Activated CD4-positive, alpha-beta T cell treated with anti-CD3 and anti-CD28 coated beads, Interleukin-2, amount 50 U/mL, for 4 hours (primary cell): ENCODE measurements around the gene C2orf92.
A peak's percentile ranks its signal among the peaks of the same experiment; 100 is the strongest.

Source experiments
- DNase-seq, 2 experiments: peaks; one replicate each; pipeline ENCODE4 v3.0.0-alpha.2; 2020

Gene C2orf92

GRCh38 chr2:97732436-97733340, 63.2 kb downstream of the C2orf92 start:
- DNase-seq: no peak

- no peak for DNase-seq
Observed at GRCh38 chr2:97733341-97734035, 64.0 kb downstream of the C2orf92 start.

- no peak for DNase-seq
Observed at GRCh38 chr2:97734061-97735051, 64.8 kb downstream of the C2orf92 start.

GRCh38 chr2:97735161-97735561, 65.6 kb downstream of the C2orf92 start:
- DNase-seq: no peak

- DNase-seq: no peak
Observed at GRCh38 chr2:97736185-97736584, 66.7 kb downstream of the C2orf92 start.

- no peak for DNase-seq
Observed at GRCh38 chr2:97736608-97737330, 67.3 kb downstream of the C2orf92 start.

- no peak for DNase-seq
Observed at GRCh38 chr2:97737421-97738178, 68.1 kb downstream of the C2orf92 start.

GRCh38 chr2:97738179-97739019, 68.9 kb downstream of the C2orf92 start:
- no peak for DNase-seq

- DNase-seq: no peak
Observed at GRCh38 chr2:97739020-97739892, 69.7 kb downstream of the C2orf92 start.

GRCh38 chr2:97739893-97740245, 70.4 kb downstream of the C2orf92 start:
- no peak for DNase-seq

GRCh38 chr2:97740590-97741182, 71.2 kb downstream of the C2orf92 start:
- DNase-seq: no peak

- no peak for DNase-seq
Observed at GRCh38 chr2:97741251-97741650, 71.7 kb downstream of the C2orf92 start.

GRCh38 chr2:97741686-97742085, 72.2 kb downstream of the C2orf92 start:
- DNase-seq: no peak

GRCh38 chr2:97742381-97742847, 72.9 kb downstream of the C2orf92 start:
- no peak for DNase-seq

GRCh38 chr2:97743913-97744312, 74.4 kb downstream of the C2orf92 start:
- DNase-seq: no peak

- peak; percentile 17 to 28 for DNase-seq
Observed at GRCh38 chr2:97745474-97746174, 76.1 kb downstream of the C2orf92 start.

- DNase-seq: no peak
Observed at GRCh38 chr2:97747285-97747684, 77.8 kb downstream of the C2orf92 start.

GRCh38 chr2:97747716-97748115, 78.2 kb downstream of the C2orf92 start:
- no peak for DNase-seq
